H1 (cell line): ENCODE data around the gene YLPM1. TPM values are rescaled to one million over a fixed set of nuclear protein-coding genes. Genes with fewer than 3 reads are reported as not detected.

Source experiments
- CTCF ChIA-PET: fragments of 300-600 bp; sonication (Branson Sonifier 250); formaldehyde crosslinking; loops from one replicate; lab custom pipeline; 2021; ENCODE audit not compliant: partially characterized antibody; lab: Charles Lee
- POLR2A ChIA-PET: fragments of 300-600 bp; sonication (Branson Sonifier 250); formaldehyde crosslinking; loops from one replicate; lab custom pipeline; 2021; ENCODE audit warnings: inconsistent platforms; ENCODE audit not compliant: partially characterized antibody; lab: Charles Lee
- DNase-seq, 2 experiments: peaks; one replicate each; pipeline versions ENCODE4 v3.0.0 to v3.0.0-alpha.2; 2010 to 2022; ENCODE audit warnings: low spot score in 2 of 2, low read depth in 1 of 2, mixed read lengths in 1 of 2
- FAIRE-seq: peaks from 2 replicates; lab custom pipeline; 2011; peaks lifted over from hg19 to GRCh38; lab: Jason Lieb, UNC
- H2AFZ ChIP-seq: 2 replicates; pipeline ENCODE4 v1.8.1; 2012; ENCODE audit warnings: low read length, inconsistent platforms
- H2AK5ac ChIP-seq: 2 replicates; pipeline ENCODE4 v1.6.1; 2013; ENCODE audit warnings: low read depth, low read length
- H2BK120ac ChIP-seq: replicated peaks from 2 replicates; pipeline ENCODE3; 2013; ENCODE audit warnings: low read depth, low read length, inconsistent platforms
- H2BK12ac ChIP-seq: 2 replicates; pipeline ENCODE4 v1.6.1; 2013; ENCODE audit warnings: low read depth, low read length
- H2BK15ac ChIP-seq: 2 replicates; pipeline ENCODE4 v1.6.1; 2013; ENCODE audit warnings: low read length
- H2BK20ac ChIP-seq: 2 replicates; pipeline ENCODE4 v1.6.1; 2013; ENCODE audit warnings: low read length
- H2BK5ac ChIP-seq: 2 replicates; pipeline ENCODE4 v1.6.1; 2013; ENCODE audit warnings: low read depth, low read length
- H3K14ac ChIP-seq: 2 replicates; pipeline ENCODE4 v1.6.1; 2013; ENCODE audit warnings: inconsistent platforms; ENCODE audit not compliant: insufficient read length
- H3K18ac ChIP-seq: 2 replicates; pipeline ENCODE4 v1.6.1; 2013; ENCODE audit warnings: low read length; ENCODE audit errors: extremely low read depth
- H3K23ac ChIP-seq: 2 replicates; pipeline ENCODE4 v1.6.1; 2013; ENCODE audit warnings: inconsistent platforms; ENCODE audit not compliant: insufficient read length
- H3K23me2 ChIP-seq: 2 replicates; pipeline ENCODE4 v1.6.1; 2013; ENCODE audit warnings: low read depth, low read length
- H3K27ac ChIP-seq: 2 replicates; pipeline ENCODE4 v1.6.1; 2011; ENCODE audit warnings: low read depth, low read length, inconsistent platforms
- H3K27me3 ChIP-seq, 4 experiments: replicated peaks in 1 of 4; 1 replicate in 1 of 4; 2 replicates in 3 of 4; pipeline versions ENCODE4 v1.6.1 to v1.8.1; 2011 to 2013; ENCODE audit warnings: low read length in 3 of 4, mild to moderate bottlenecking in 3 of 4, inconsistent platforms in 2 of 4, mixed read lengths in 2 of 4, moderate library complexity in 1 of 4; ENCODE audit not compliant: control insufficient read depth in 3 of 4, insufficient read depth in 3 of 4; ENCODE audit errors: extremely low read depth in 1 of 4
- H3K36me3 ChIP-seq, 4 experiments: 2 replicates each; pipeline versions ENCODE4 v1.6.1 to v1.8.1; 2011 to 2013; ENCODE audit warnings: mild to moderate bottlenecking in 4 of 4, low read length in 3 of 4, moderate library complexity in 2 of 4, control low read depth in 1 of 4, inconsistent platforms in 1 of 4; ENCODE audit not compliant: insufficient read depth in 4 of 4, control insufficient read depth in 2 of 4
- H3K4ac ChIP-seq: replicated peaks from 2 replicates; pipeline ENCODE3; 2013; ENCODE audit warnings: low read length, low read depth, mixed read lengths, inconsistent platforms; ENCODE audit not compliant: insufficient read length
- H3K4me1 ChIP-seq, 4 experiments: replicated peaks in 1 of 4; 1 replicate in 1 of 4; 2 replicates in 3 of 4; pipeline versions ENCODE4 v1.6.1 to v1.8.1; 2011 to 2013; ENCODE audit warnings: low read length in 3 of 4, inconsistent platforms in 2 of 4, mixed read lengths in 1 of 4; ENCODE audit not compliant: insufficient read depth in 4 of 4, control insufficient read depth in 3 of 4
- H3K4me2 ChIP-seq, 2 experiments: 2 replicates each; pipeline versions ENCODE4 v1.6.1 to v1.8.1; 2011 to 2013; ENCODE audit warnings: low read depth in 2 of 2, low read length in 2 of 2, control low read depth in 1 of 2, inconsistent platforms in 1 of 2, mild to moderate bottlenecking in 1 of 2; ENCODE audit not compliant: insufficient read depth in 1 of 2
- H3K4me3 ChIP-seq, 4 experiments: fragments of 200-600, 300-600 bp in 1 of 4; sonication (generic), shearing (Covaris generic), sonication (Bioruptor Twin) in 1 of 4; 2 replicates each; pipeline versions ENCODE4 v1.5.1 to v1.8.1; 2011 to 2016; ENCODE audit warnings: low read length in 4 of 4, low read depth in 3 of 4, control low read depth in 2 of 4, inconsistent platforms in 2 of 4, mild to moderate bottlenecking in 2 of 4, mixed read lengths in 1 of 4, moderate library complexity in 1 of 4; ENCODE audit not compliant: insufficient read depth in 2 of 4; ENCODE audit errors: extremely low read depth in 1 of 4
- H3K56ac ChIP-seq: replicated peaks from 2 replicates; pipeline ENCODE3; 2013; ENCODE audit warnings: low read depth, mild to moderate bottlenecking, mixed read lengths, low read length, inconsistent platforms; ENCODE audit not compliant: insufficient read length
- H3K79me1 ChIP-seq: 2 replicates; pipeline ENCODE4 v1.6.1; 2013; ENCODE audit warnings: low read depth, low read length, control low read depth
- H3K79me2 ChIP-seq, 2 experiments: 2 replicates each; pipeline versions ENCODE4 v1.6.1 to v1.8.1; 2012 to 2013; ENCODE audit warnings: low read length in 2 of 2, mild to moderate bottlenecking in 2 of 2, inconsistent platforms in 1 of 2; ENCODE audit not compliant: insufficient read depth in 2 of 2, control insufficient read depth in 1 of 2
- H3K9ac ChIP-seq, 4 experiments: replicated peaks in 1 of 4; 1 replicate in 1 of 4; 2 replicates in 3 of 4; pipeline versions ENCODE4 v1.6.1 to v1.8.1; 2011 to 2013; ENCODE audit warnings: low read depth in 3 of 4, low read length in 3 of 4, control low read depth in 2 of 4, mild to moderate bottlenecking in 2 of 4, moderate library complexity in 2 of 4, inconsistent platforms in 1 of 4; ENCODE audit errors: extremely low read depth in 1 of 4
- H3K9me3 ChIP-seq, 2 experiments: 2 replicates each; pipeline versions ENCODE4 v1.6.1 to v1.8.1; 2012 to 2013; ENCODE audit warnings: mild to moderate bottlenecking in 2 of 2, moderate library complexity in 2 of 2, control low read depth in 1 of 2, inconsistent platforms in 1 of 2, low read depth in 1 of 2, low read length in 1 of 2, mixed read lengths in 1 of 2; ENCODE audit not compliant: insufficient read depth in 2 of 2
- H4K20me1 ChIP-seq, 2 experiments: replicated peaks in 1 of 2; 2 replicates each; pipeline versions ENCODE3 to v1.8.1; 2011 to 2013; ENCODE audit warnings: inconsistent platforms in 2 of 2, low read length in 2 of 2, mild to moderate bottlenecking in 1 of 2; ENCODE audit not compliant: insufficient read depth in 2 of 2, control insufficient read depth in 1 of 2
- H4K5ac ChIP-seq: 2 replicates; pipeline ENCODE4 v1.6.1; 2013; ENCODE audit warnings: low read length, low read depth, mixed read lengths, inconsistent platforms; ENCODE audit not compliant: insufficient read length
- H4K8ac ChIP-seq: 2 replicates; pipeline ENCODE4 v1.8.0; 2013; ENCODE audit warnings: mild to moderate bottlenecking, moderate library complexity, low read length, inconsistent platforms; ENCODE audit not compliant: insufficient read depth; ENCODE audit errors: extremely low read depth
- H4K91ac ChIP-seq: replicated peaks from 2 replicates; pipeline ENCODE3; 2013; ENCODE audit warnings: low read length, mixed read lengths, inconsistent platforms; ENCODE audit not compliant: insufficient read length
- BRCA1 ChIP-seq: IDR thresholded peaks from 2 replicates; pipeline ENCODE4 v1.6.1; 2012; ENCODE audit warnings: low read depth, low read length, improper control_type of control experiment
- CTBP2 ChIP-seq: IDR thresholded peaks from 2 replicates; pipeline ENCODE4 v1.7.0; 2011; ENCODE audit warnings: borderline replicate concordance, mild to moderate bottlenecking, moderate library complexity, mixed read lengths, low read length; ENCODE audit not compliant: insufficient read depth, insufficient read length
- RFX5 ChIP-seq: IDR thresholded peaks from 2 replicates; pipeline ENCODE4 v1.6.1; 2011; ENCODE audit warnings: low read depth, low read length, improper control_type of control experiment, borderline replicate concordance
- ZNF274 ChIP-seq: IDR thresholded peaks from 2 replicates; pipeline ENCODE4 v1.7.0; 2012; ENCODE audit warnings: low read length, borderline replicate concordance; ENCODE audit errors: extremely low read depth
- WGBS, 2 experiments: shearing (Covaris generic) in 1 of 2; methylation state at CpG; one replicate each; pipeline versions ENCODE4 v1.1.6 to v1.1.7; 2013 to 2015; ENCODE audit warnings: low lambda C conversion rate in 2 of 2, mixed read lengths in 2 of 2, inconsistent platforms in 1 of 2, low coverage in 1 of 2, missing lambda C conversion rate in 1 of 2; ENCODE audit not compliant: insufficient replicate concordance in 2 of 2, insufficient coverage in 1 of 2, insufficient read length in 1 of 2; ENCODE audit errors: extremely low coverage in 1 of 2, missing lambda C conversion rate in 1 of 2; 5-methylcytosine and 5-hydroxymethylcytosine counted together
- polyA plus RNA-seq, 7 experiments: library from polyadenylated mRNA; depleted of rRNA in 3 of 7; stranded (reverse) in 5 of 7; unstranded in 2 of 7; fragments of >200 nt in 5 of 7; fragments of 200-250 nt in 2 of 7; gene quantifications; 1 replicate in 5 of 7; 2 replicates in 1 of 7; 4 replicates in 1 of 7; pipeline versions ENCODE4 v1.2.1 to v1.2.3, GENCODE V29; 2011 to 2013; ENCODE audit warnings: missing spikeins in 2 of 7, mixed read lengths in 2 of 7
- total RNA-seq: library from RNA; stranded (reverse); fragmentation: NEBNext Ultra II Directional; extraction: Animal tissue kit (Norgen Biotek cat#: 25700); gene quantifications from 2 replicates; pipeline ENCODE4 v1.2.1, GENCODE V29; 2021

YLPM1 gene
- total and polyA plus RNA-seq, 2 of the 8 experiments (the other 6 are each of a cell fraction or from before 2014, with no cell fraction given): 13.5 to 71.7 TPM

DNA sequence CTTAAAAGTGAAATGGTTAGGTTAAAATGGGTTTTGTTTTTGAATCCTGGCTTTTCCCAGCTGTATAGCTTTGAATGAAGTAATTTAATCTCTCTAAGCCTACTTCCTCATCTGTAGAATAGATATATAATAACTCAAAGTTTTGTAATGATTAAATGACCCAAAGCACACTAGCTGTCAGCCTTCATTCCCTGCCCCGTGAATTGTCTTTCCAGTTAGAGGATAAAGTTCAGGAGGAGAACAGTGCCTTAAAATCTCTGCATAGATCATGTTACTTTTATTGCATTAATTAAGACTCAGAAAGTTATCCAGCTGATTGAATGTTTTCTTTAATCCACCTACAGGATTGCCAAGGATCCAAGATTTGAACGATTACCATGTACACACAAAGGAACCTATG is 30.7 kb upstream of the YLPM1 start:
- Histone ChIP-seq H2BK20ac (no peak overlapping the region), H3K4me1 (no peaks in the 10 kb centered on the region), H2BK15ac (no peak overlapping the region), H3K36me3 (peaks cover 2 to 25% (median 12%) of the 10 kb centered on the region in 4 experiments; a peak in 7 of 8 replicates), H3K27ac (no peak overlapping the region), H3K79me2 (no peaks in the 10 kb centered on the region), H2AFZ (no peak overlapping the region), H4K20me1 (no peaks in the 10 kb centered on the region), H3K18ac (no peak overlapping the region), H2AK5ac (no peak overlapping the region), H4K5ac (no peak overlapping the region), H3K79me1 (no peaks in the 10 kb centered on the region), H2BK120ac (no peak overlapping the region), H3K14ac (no peak overlapping the region), H3K27me3 (no peaks in the 10 kb centered on the region), H4K91ac (no peak overlapping the region), H3K4me2 (no peak overlapping the region), H3K4me3 (no peak overlapping the region), H2BK5ac (no peak overlapping the region), H2BK12ac (no peak overlapping the region), H3K9me3 (no peaks in the 10 kb centered on the region), H3K23me2 (no peaks in the 10 kb centered on the region; the same call in 1 of the 2 replicates), H4K8ac (no peak overlapping the region), H3K23ac (no peak overlapping the region), H3K9ac (no peak overlapping the region), H3K56ac (no peak overlapping the region), H3K4ac (no peak overlapping the region)
- DNase-seq (no peak), FAIRE-seq (no peak)
- ChIA-PET POLR2A (no interaction called here), CTCF (interaction anchor here (1.3 kb wide), 1 partner anchor 72 kb away, joined by 4 read pairs; no protein-coding TSS in a partner anchor)
- TF ChIP-seq ZNF274: no peak
- no peak for TF ChIP-seq BRCA1
- no peak for TF ChIP-seq RFX5
- no peak for TF ChIP-seq CTBP2
- 87% methylated on average over 2 of the region's 2 CpGs; no CpG with 5 or more reads in 1 of the 2 experiments for WGBS, 2 experiments
